GM18951 (cell line): ENCODE measurements around the gene KLC1.

Experiments used
- POLR2A ChIP-seq: IDR thresholded peaks from 4 replicates; pipeline ENCODE4 v1.6.1; 2011; ENCODE audit warnings: mild to moderate bottlenecking; ENCODE audit not compliant: insufficient read length, insufficient read depth; ENCODE audit errors: extremely low read depth
- in situ Hi-C: fragments of 300-500 bp; cut with MboI; formaldehyde crosslinking; loops from one replicate; pipeline ENCODE4 v1.12.0; 2022; ENCODE audit warnings: low sequenced_read_pairs, mixed read lengths, inconsistent platforms; ENCODE audit not compliant: unreplicated experiment

KLC1 gene

DNA sequence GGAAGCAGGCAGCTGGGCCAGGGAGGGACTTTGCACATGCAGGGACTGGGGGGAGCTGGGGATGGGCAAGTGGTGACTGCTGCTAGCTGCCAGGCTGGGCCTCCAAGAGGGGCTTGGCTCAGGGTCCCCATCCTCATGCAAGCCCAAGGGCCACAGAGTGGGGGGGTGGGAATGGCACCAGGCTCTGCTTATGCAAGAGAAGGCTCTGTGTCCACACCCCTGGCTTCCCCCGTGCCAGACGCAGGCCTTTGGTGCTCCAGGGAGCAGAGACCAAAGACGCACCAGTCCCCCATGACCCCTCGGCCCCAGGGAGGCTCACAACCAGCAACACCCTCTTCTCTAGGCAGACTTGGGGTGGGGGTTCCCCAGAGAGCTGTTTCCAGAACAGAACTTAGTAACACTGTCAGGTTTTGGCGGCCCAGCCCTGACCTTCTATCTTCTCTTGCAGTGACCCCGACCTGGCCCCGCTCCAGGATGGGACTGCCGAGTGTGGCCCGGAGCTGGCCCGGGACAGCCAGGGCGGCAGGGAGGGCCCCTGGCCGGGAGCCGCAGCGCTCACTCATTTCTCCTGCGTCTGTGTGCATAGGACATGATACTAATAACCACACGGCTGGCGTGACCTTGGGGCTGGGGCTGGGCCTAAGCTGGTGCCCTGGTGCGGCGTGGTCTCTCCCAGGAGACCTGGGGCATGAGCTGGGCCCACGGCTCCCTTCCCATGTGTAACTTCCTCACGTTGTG lies 71.9 kb downstream of the KLC1 start:
- in situ Hi-C loops = no loop called here
- peak; percentile 21 for TF ChIP-seq POLR2A

DNA sequence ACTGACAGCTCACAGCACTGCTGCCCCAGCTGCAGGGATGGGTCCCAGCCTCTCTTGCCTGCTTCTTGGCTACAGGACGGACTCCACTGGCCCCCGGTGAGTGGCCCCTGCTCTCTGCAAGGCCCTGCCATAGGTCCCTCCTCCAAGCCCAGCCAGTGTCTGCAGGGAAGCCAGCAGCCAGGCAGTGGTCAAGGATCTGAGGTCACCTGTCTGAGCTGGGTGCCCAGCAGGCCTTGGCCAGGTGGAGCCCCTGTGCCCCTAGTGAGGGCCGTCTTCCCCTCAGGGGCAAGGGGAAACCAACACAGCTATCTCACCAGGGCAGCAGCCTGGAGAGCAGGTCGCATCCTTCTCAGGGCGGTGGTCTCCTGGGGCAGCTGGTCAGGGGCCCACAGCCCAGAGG lies 73.1 kb downstream of the KLC1 start:
- TF ChIP-seq POLR2A = no peak

GRCh38 chr14:103702497-103703432 lies 73.8 kb downstream of the KLC1 start:
- peak; percentile 22 for TF ChIP-seq POLR2A
- in situ Hi-C loops = no loop called here

More for the DNA sequence above, 73.1 kb downstream of the KLC1 start:
- in situ Hi-C loops = no loop called here

DNA sequence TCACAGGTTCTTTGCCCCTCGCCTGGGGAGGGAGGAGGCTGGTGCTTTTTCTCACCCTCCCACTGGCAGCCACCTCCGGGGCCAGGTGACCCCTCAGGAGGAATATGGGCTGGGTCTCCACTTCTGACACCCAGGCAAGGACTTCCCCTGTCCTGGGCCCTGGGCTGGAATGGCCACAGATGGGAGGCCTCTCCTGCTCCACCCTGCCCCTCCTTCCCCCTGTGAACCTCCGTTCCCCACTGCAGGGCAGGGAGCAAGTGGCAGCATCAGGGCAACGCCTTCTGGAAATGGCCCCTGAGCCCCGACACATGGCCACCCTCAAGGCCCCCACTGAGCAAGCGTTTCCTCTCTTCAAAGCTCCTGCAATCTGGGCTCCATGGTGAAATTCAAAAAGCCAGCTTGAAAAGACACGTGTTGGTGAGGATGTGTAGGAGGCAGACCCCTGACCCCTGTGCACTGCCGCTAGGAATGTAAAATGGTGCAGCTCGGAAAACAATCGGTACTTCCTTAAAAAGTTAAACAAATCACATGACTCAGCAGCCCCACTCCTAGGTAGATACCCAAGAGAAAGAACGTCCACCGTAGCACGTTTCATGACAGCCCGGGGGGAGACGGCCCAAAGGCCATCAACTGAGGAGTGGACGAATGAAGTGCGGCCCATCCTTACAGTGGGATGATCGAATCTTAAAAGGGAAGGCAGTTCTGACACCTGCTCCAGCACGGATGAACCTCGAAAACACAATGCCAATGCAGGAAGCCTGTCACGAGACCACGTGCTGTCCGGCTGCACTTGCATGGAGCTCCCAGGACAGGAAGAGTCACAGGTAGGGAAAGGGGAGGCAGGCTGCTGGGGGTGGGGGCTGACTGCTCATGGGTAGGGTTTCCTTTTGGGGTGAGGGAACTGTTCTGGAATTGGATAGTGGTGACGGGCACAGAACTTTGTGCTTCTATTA lies 74.7 kb downstream of the KLC1 start:
- in situ Hi-C loops = no loop called here
- TF ChIP-seq POLR2A = peak; percentile 8

DNA sequence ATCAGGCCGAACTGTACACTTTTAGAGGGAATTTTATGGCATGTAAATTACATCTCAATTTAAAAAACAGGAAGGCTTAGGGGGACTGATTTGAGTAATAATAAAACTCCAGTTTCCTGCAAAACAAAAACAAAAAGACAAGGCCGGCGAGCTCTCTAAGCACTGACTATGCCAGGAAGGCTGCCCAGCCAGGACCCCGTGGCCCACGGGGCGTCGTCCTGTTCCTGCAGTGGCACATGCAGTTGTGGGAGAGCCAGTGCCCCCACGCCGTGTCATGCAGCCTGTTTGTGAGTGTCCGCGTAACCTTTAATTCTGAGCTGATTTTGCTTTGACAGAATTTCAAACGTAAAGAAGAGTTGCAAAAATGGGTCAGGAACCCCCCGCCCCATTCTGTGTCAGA lies 75.7 kb downstream of the KLC1 start:
- in situ Hi-C loops = no loop called here
- no peak for TF ChIP-seq POLR2A

- in situ Hi-C loops = no loop called here
- TF ChIP-seq POLR2A = no peak
Observed at GRCh38 chr14:103705118-103705503, 76.1 kb downstream of the KLC1 start.

DNA sequence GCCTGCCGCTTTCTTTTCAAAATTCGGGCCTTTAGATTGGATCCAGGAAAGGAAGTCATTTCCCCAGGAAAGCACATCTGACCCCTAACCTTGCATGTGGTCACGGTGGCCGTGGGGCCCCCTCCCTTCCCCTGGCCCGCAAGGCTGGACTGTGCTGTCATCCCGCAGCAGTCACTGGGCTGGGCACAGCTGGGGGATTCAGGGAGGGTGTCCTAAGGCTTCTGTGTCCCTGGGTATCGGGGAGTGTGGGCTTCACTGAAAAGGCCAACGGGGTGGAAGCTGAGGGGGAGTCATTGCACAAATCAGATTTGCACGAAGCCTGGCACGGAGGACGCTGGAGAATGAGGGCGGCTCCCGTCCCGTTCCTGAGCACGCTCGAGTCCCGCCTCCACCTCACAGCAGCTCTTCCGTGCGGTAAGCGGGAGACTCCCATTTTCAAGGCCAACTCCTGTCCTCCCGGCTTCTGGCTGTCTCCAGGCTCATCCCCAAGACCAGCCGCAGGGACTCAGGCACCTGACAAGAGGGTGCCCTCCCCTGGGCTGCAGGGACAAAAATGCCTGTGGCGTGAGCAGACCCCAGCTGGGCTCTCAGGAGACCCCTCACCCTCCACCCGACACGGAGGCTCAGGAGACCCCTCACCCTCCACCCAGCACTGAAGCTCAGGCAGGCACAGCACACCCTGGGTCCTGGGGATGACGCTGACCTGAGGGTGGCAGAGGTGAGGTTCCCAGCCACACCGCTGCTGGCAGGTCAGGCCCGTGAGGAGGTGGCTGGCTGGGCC lies 76.7 kb downstream of the KLC1 start:
- in situ Hi-C loops = no loop called here
- TF ChIP-seq POLR2A = peak; percentile 12

GRCh38 chr14:103706551-103707328 lies 77.7 kb downstream of the KLC1 start:
- in situ Hi-C loops = no loop called here
- TF ChIP-seq POLR2A = no peak

- in situ Hi-C loops = no loop called here
- no peak for TF ChIP-seq POLR2A
Observed at GRCh38 chr14:103707329-103708263, 78.6 kb downstream of the KLC1 start.

GRCh38 chr14:103708750-103709187 lies 79.8 kb downstream of the KLC1 start:
- in situ Hi-C loops = no loop called here
- no peak for TF ChIP-seq POLR2A

- peak; percentile 13 for TF ChIP-seq POLR2A
- in situ Hi-C loops = no loop called here
Observed at GRCh38 chr14:103709814-103710213, 80.8 kb downstream of the KLC1 start.
